ENCODE data around the gene ITPR1. TPM values are rescaled to one million over a fixed set of nuclear protein-coding genes. Genes with fewer than 3 reads are reported as not detected.

Gene ITPR1
- total RNA-seq, 1 experiment from 2014 or later, result 48.5 TPM

- no peaks in the 10 kb centered on the region for H3K36me3 ChIP-seq (ENCODE audit: low read depth, low read length)
- H2AFZ ChIP-seq (ENCODE audit: low read length), result no peak overlapping the region
- H3K4me3 ChIP-seq (ENCODE audit: low read length), result no peak overlapping the region
- BruUV-seq (replicated peaks), result no TSS peak
- H3K4me2 ChIP-seq (ENCODE audit: low read length), result no peak overlapping the region
- no peaks in the 10 kb centered on the region for H3F3A ChIP-seq (ENCODE audit: low read length, unreplicated experiment)
- no peaks in the 10 kb centered on the region for H3K9me2 ChIP-seq (replicated peaks; ENCODE audit: low read length)
- 0 out of 2 replicates have a peak, but pooled peaks cover 6% of the 10 kb centered on the region for H3K4me1 ChIP-seq (ENCODE audit: insufficient read depth, low read length)
- no peak for DNase-seq
- TF ChIP-seq CTCF (conservative IDR thresholded peaks at IDR 0.05; ENCODE audit: low read depth, low read length) (no peak), EZH2 (IDR thresholded peaks at IDR 0.05; ENCODE audit: low read length, unreplicated experiment) (no peak), EZH2phosphoT487 (IDR thresholded peaks at IDR 0.05; ENCODE audit: borderline replicate concordance, low read length) (no peak)
- no peak overlapping the region for H3K27ac ChIP-seq (ENCODE audit: low read length)
- H3K79me2 ChIP-seq (ENCODE audit: low read length), result no peaks in the 10 kb centered on the region
- no peaks in the 10 kb centered on the region for H3K27me3 ChIP-seq (ENCODE audit: low read length)
- ChIA-PET POLR2A (ENCODE audit: unreplicated experiment) (no interaction called here), CTCF (no interaction called here)
- H3K9me3 ChIP-seq (ENCODE audit: low read length), result 0 out of 2 replicates have a peak, but pooled peaks cover 4% of the 10 kb centered on the region
- H3K9ac ChIP-seq (ENCODE audit: low read length), result no peak overlapping the region
- intact Hi-C loops (cut with micrococcal nuclease), result no loop called here
- ATAC-seq, result no peak
- H4K20me1 ChIP-seq (ENCODE audit: low read length), result no peaks in the 10 kb centered on the region
Observed at GRCh38 chr3:4856986-4857385, 363.8 kb downstream of the ITPR1 start.

- Histone ChIP-seq H3K9me3 (ENCODE audit: low read length) (0 out of 2 replicates have a peak, but pooled peaks cover 4% of the 10 kb centered on the region), H3K27me3 (ENCODE audit: low read length) (no peaks in the 10 kb centered on the region), H3K27ac (ENCODE audit: low read length) (no peak overlapping the region), H3K79me2 (ENCODE audit: low read length) (no peaks in the 10 kb centered on the region), H3K9ac (ENCODE audit: low read length) (no peak overlapping the region), H3K9me2 (replicated peaks; ENCODE audit: low read length) (no peaks in the 10 kb centered on the region), H2AFZ (ENCODE audit: low read length) (no peak overlapping the region), H3K4me2 (ENCODE audit: low read length) (no peak overlapping the region), H4K20me1 (ENCODE audit: low read length) (no peaks in the 10 kb centered on the region), H3F3A (ENCODE audit: low read length, unreplicated experiment) (no peaks in the 10 kb centered on the region), H3K36me3 (ENCODE audit: low read depth, low read length) (no peaks in the 10 kb centered on the region), H3K4me3 (ENCODE audit: low read length) (no peak overlapping the region), H3K4me1 (ENCODE audit: insufficient read depth, low read length) (no peaks in the 10 kb centered on the region)
- TF ChIP-seq CTCF (conservative IDR thresholded peaks at IDR 0.05; ENCODE audit: low read depth, low read length) (no peak), EZH2phosphoT487 (IDR thresholded peaks at IDR 0.05; ENCODE audit: borderline replicate concordance, low read length) (no peak), EZH2 (IDR thresholded peaks at IDR 0.05; ENCODE audit: low read length, unreplicated experiment) (no peak)
- ChIA-PET CTCF (no interaction called here), POLR2A (ENCODE audit: unreplicated experiment) (no interaction called here)
- no peak for ATAC-seq
- BruUV-seq (replicated peaks), result no TSS peak
- no peak for DNase-seq
- intact Hi-C loops (cut with micrococcal nuclease), result no loop called here
Observed at GRCh38 chr3:4859788-4860187, 366.6 kb downstream of the ITPR1 start.

GRCh38 chr3:4862973-4863372 lies 369.8 kb downstream of the ITPR1 start:
- H4K20me1 ChIP-seq (ENCODE audit: low read length), result no peaks in the 10 kb centered on the region
- 0 out of 2 replicates have a peak, but pooled peaks cover 4% of the 10 kb centered on the region for H3K9me3 ChIP-seq (ENCODE audit: low read length)
- H3K36me3 ChIP-seq (ENCODE audit: low read depth, low read length), result no peaks in the 10 kb centered on the region
- intact Hi-C loops (cut with micrococcal nuclease), result no loop called here
- TF ChIP-seq CTCF (conservative IDR thresholded peaks at IDR 0.05; ENCODE audit: low read depth, low read length), result no peak
- no peak for TF ChIP-seq EZH2 (IDR thresholded peaks at IDR 0.05; ENCODE audit: low read length, unreplicated experiment)
- no peak for TF ChIP-seq EZH2phosphoT487 (IDR thresholded peaks at IDR 0.05; ENCODE audit: borderline replicate concordance, low read length)
- H3K4me2 ChIP-seq (ENCODE audit: low read length), result no peak overlapping the region
- H3K9me2 ChIP-seq (replicated peaks; ENCODE audit: low read length), result no peaks in the 10 kb centered on the region
- no peak overlapping the region for H3K9ac ChIP-seq (ENCODE audit: low read length)
- no peak overlapping the region for H3K27ac ChIP-seq (ENCODE audit: low read length)
- no peaks in the 10 kb centered on the region for H3K27me3 ChIP-seq (ENCODE audit: low read length)
- no TSS peak for BruUV-seq (replicated peaks)
- ChIA-PET CTCF (no interaction called here), POLR2A (ENCODE audit: unreplicated experiment) (no interaction called here)
- H3K4me1 ChIP-seq (ENCODE audit: insufficient read depth, low read length), result peaks cover 14% of the 10 kb centered on the region
- H3K79me2 ChIP-seq (ENCODE audit: low read length), result no peaks in the 10 kb centered on the region
- no peak overlapping the region for H3K4me3 ChIP-seq (ENCODE audit: low read length)
- no peaks in the 10 kb centered on the region for H3F3A ChIP-seq (ENCODE audit: low read length, unreplicated experiment)
- no peak for ATAC-seq
- no peak overlapping the region for H2AFZ ChIP-seq (ENCODE audit: low read length)
- DNase-seq, result no peak
